Breast epithelium (tissue), 3 donors: Measurements from ENCODE around the gene KIR2DL3.

Experiments
- CTCF ChIP-seq, 3 donors: fragments of 450-650 bp; IDR thresholded peaks; one replicate each; pipeline ENCODE4 v1.5.1; 2016 to 2017; ENCODE audit warnings: antibody characterized with exemption in 3 of 3, mild to moderate bottlenecking in 3 of 3, moderate library complexity in 3 of 3
- POLR2AphosphoS5 ChIP-seq, 3 donors: sonication (generic); formaldehyde crosslinking; IDR thresholded peaks; one replicate each; pipeline ENCODE4 v1.6.1; 2017; ENCODE audit warnings: antibody characterized with exemption in 3 of 3

- TF ChIP-seq POLR2AphosphoS5 (IDR thresholded peaks at IDR 0.05) (no peak), CTCF (IDR thresholded peaks at IDR 0.05) (no peak)
Measured at GRCh38 chr19:54739587-54740497, 1.5 kb downstream of the KIR2DL3 start.
